Cardiac muscle cell (in vitro differentiated cells and primary cell): ENCODE measurements around the gene ZFP28. TPM values are rescaled to one million over a fixed set of nuclear protein-coding genes. Genes with fewer than 3 reads are reported as not detected.

ENCODE experiments used
- DNase-seq, 2 donors: peaks; one replicate each; pipeline versions ENCODE4 v3.0.0 to v3.0.0-alpha.2; 2010 to 2017; ENCODE audit warnings: low read depth in 1 of 2, low spot score in 1 of 2
- H3K27ac ChIP-seq: fragments of 200-600 bp; sonication (generic); 2 replicates; pipeline ENCODE4 v1.5.1; 2016
- H3K27me3 ChIP-seq: fragments of 200-600 bp; sonication (generic); 2 replicates; pipeline ENCODE4 v1.6.0; 2016; ENCODE audit warnings: control low read depth
- H3K36me3 ChIP-seq: fragments of 200-600 bp; sonication (generic); 2 replicates; pipeline ENCODE4 v1.5.1; 2016; ENCODE audit warnings: control low read depth
- H3K4me1 ChIP-seq: fragments of 200-600 bp; sonication (generic); 2 replicates; pipeline ENCODE4 v1.8.1; 2017; ENCODE audit warnings: low read depth, mild to moderate bottlenecking, mixed run types
- H3K4me3 ChIP-seq: fragments of 200-600 bp; sonication (generic); 2 replicates; pipeline ENCODE4 v1.5.1; 2016; ENCODE audit warnings: mild to moderate bottlenecking
- H3K9me3 ChIP-seq: fragments of 200-600 bp; sonication (generic); 2 replicates; pipeline ENCODE4 v1.5.1; 2017; ENCODE audit warnings: low read depth, mild to moderate bottlenecking, control low read depth
- polyA plus RNA-seq: library from polyadenylated mRNA; unstranded; fragments of >200 nt; fragmentation: Nextera tagmentation; extraction: Ambion mirVana; gene quantifications from 2 replicates; pipeline ENCODE4 v1.2.1, GENCODE V29; 2016
- total RNA-seq: library from RNA; depleted of rRNA; stranded (reverse); fragments of >200 nt; gene quantifications from 2 replicates; pipeline ENCODE4 v1.2.3, GENCODE V29; 2016
- TF ChIP-seq, protein P1 (sequence below): IDR thresholded peaks from 2 replicates; pipeline ENCODE4 v1.5.1; 2012; ENCODE audit warnings: low read depth, mild to moderate bottlenecking, low read length

ZFP28 gene
- total and polyA plus RNA-seq, 2 experiments from 2014 or later = 4.8 to 5.4 TPM

DNA sequence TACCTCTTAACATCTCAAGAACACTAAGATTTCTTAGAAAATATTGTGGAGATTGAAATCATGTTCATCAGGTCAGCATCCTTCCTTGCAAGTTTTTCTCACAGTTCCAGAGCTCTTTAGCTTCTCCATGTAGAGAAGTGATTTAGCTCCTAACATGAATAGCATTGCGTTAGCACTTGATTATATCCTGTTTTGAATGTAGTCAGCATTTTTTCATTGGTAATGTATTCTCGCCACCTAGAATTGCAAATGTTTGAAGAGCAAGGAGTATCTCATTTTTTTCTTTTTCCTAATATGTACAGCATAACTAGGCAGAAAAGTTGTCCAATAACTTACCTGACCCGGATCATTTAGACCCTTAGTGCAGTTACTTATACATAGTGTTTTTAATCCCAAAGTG, 35.2 kb downstream of the ZFP28 start:
- peaks cover 43% of the 10 kb centered on the region for H3K36me3 ChIP-seq
- no peak overlapping the region for H3K4me3 ChIP-seq

DNA sequence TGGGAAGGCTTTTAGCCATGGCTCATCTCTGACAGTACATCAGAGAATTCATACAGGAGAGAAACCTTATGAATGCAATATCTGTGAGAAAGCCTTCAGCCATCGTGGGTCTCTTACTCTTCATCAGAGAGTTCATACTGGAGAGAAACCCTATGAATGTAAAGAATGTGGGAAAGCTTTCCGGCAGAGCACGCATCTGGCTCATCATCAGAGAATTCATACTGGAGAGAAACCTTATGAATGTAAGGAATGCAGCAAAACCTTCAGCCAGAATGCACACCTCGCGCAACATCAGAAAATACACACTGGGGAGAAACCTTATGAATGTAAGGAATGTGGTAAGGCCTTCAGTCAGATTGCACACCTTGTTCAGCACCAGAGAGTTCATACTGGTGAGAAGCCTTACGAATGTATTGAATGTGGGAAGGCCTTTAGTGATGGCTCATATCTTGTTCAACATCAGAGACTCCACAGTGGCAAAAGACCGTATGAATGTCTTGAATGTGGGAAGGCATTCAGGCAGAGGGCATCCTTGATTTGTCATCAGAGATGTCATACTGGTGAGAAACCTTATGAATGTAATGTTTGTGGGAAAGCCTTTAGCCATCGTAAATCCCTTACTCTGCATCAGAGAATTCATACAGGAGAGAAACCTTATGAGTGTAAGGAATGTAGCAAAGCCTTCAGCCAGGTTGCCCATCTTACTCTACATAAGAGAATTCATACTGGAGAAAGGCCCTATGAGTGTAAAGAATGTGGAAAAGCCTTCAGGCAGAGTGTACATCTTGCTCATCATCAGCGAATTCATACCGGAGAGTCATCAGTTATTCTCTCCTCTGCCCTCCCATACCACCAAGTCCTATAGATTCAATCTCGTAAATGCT, 39.2 kb downstream of the ZFP28 start:
- Histone ChIP-seq H3K27me3 (no peaks in the 10 kb centered on the region), H3K27ac (no peak overlapping the region), H3K36me3 (peaks cover 32% of the 10 kb centered on the region), H3K4me1 (no peaks in the 10 kb centered on the region), H3K4me3 (no peak overlapping the region), H3K9me3 (peaks cover 21% of the 10 kb centered on the region)
- TF ChIP-seq, protein P1, sequence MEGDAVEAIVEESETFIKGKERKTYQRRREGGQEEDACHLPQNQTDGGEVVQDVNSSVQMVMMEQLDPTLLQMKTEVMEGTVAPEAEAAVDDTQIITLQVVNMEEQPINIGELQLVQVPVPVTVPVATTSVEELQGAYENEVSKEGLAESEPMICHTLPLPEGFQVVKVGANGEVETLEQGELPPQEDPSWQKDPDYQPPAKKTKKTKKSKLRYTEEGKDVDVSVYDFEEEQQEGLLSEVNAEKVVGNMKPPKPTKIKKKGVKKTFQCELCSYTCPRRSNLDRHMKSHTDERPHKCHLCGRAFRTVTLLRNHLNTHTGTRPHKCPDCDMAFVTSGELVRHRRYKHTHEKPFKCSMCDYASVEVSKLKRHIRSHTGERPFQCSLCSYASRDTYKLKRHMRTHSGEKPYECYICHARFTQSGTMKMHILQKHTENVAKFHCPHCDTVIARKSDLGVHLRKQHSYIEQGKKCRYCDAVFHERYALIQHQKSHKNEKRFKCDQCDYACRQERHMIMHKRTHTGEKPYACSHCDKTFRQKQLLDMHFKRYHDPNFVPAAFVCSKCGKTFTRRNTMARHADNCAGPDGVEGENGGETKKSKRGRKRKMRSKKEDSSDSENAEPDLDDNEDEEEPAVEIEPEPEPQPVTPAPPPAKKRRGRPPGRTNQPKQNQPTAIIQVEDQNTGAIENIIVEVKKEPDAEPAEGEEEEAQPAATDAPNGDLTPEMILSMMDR = no peak
- DNase-seq = no peak

More for the DNA sequence above, 35.2 kb downstream of the ZFP28 start:
- TF ChIP-seq, protein P1 = no peak
- Histone ChIP-seq H3K27me3 (no peaks in the 10 kb centered on the region), H3K4me1 (no peaks in the 10 kb centered on the region), H3K27ac (no peak overlapping the region), H3K9me3 (peaks cover 21% of the 10 kb centered on the region)
- no peak for DNase-seq

DNA sequence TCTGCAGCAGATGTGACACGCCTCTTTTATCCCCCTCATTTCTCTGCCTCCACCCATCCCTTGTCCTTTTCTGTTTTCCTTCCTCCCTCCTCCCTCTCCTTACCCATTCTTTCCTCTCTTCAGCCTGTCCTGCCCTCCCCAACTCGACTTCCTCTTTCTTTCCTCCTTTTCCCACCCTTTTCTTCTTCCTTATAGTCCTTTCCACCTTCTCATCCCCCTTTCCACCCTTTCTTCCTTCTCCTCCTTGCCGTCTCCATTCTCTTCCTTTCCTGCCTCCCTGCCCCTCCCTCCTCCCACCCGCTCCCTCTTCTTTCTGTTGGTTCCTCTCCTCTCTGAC, 55.7 kb downstream of the ZFP28 start:
- no peak for DNase-seq
- Histone ChIP-seq H3K4me1 (no peaks in the 10 kb centered on the region), H3K9me3 (no peaks in the 10 kb centered on the region), H3K27me3 (no peaks in the 10 kb centered on the region), H3K27ac (no peak overlapping the region), H3K36me3 (no peaks in the 10 kb centered on the region), H3K4me3 (no peak overlapping the region)
- TF ChIP-seq, protein P1 = no peak

DNA sequence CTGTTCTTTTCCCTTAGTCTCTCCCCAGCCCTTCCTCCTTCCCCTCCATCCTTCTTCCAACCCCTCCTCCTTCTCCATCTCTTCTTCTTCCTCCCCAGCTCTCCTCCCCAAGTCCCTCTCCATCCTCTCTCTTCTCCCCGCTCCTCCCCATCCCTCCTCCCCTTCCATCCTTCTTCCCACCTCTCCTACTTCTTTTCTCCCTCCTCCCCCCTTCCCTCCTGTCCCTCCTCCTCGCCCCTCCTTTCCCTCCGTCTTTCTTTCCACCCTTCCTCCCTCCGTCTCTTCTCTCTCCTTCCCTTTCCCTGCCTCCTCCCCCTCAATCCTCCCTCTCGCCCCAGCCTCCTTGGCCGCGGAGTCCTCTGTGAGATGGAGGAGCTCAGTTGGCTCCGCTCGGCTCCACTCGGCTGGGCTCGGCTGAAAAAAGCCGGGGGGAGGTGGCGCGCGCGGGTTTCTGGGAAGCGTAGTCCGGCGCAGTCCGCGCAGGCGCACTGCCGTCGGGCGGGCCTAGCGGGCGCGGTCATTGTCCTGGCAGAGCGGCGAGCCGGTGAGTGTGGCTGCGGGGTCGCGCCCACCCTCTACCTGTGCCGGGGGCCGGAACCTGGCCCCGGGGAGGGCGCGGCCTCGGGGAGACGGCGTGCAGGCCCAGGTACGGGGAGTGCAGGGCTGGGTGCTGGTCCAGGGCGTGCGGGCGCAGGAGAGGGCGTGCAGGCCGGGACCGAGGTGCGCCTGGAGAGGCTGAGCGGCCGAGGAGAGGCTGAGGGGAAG, 56.2 kb downstream of the ZFP28 start, which contains the start of gene ZNF71:
TSS of gene ZNF71 (plus strand) at position 520 of the 765 bp plus-strand sequence. CDS start 6,257 bp downstream, outside the sequence.
- Histone ChIP-seq H3K4me3 (peak within 1 kb of the TSS; percentile 87), H3K4me1 (no peaks in the 10 kb centered on the region), H3K27me3 (no peaks in the 10 kb centered on the region), H3K27ac (no peak within 1 kb of the TSS), H3K36me3 (no peaks in the 10 kb centered on the region), H3K9me3 (no peaks in the 10 kb centered on the region)
- peak; percentile 92 for DNase-seq
- TF ChIP-seq, protein P1 = no peak

DNA sequence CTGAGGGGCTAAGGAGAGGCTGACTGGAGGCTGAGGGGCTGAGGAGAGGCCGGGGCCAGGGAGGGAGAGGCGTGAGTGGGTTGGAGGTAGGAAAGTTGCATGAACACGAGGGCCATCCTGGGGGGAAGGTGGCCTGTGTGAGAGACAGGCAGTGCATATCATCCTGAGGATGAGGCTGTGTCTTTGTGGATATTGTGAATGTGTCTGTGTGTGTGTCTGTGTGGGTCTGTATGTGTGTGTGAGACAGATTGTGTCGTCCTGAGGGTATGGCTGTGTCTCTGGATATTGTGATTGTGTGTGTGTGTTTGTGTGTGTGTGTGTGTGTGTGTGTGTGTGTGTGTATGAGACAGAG, 56.8 kb downstream of the ZFP28 start:
- Histone ChIP-seq H3K27ac (no peak overlapping the region), H3K36me3 (no peaks in the 10 kb centered on the region), H3K27me3 (no peaks in the 10 kb centered on the region), H3K4me3 (peak overlapping the region; percentile 87), H3K9me3 (no peaks in the 10 kb centered on the region), H3K4me1 (no peaks in the 10 kb centered on the region)
- TF ChIP-seq, protein P1 = no peak
- no peak for DNase-seq
